Measurements from ENCODE around the gene ZAP70. TPM values are rescaled to one million over a fixed set of nuclear protein-coding genes. Genes with fewer than 3 reads are reported as not detected.
A peak's percentile ranks its signal among the peaks of the same experiment; 100 is the strongest.

Gene ZAP70
- total RNA-seq, 1 experiment from 2014 or later: not detected

DNA sequence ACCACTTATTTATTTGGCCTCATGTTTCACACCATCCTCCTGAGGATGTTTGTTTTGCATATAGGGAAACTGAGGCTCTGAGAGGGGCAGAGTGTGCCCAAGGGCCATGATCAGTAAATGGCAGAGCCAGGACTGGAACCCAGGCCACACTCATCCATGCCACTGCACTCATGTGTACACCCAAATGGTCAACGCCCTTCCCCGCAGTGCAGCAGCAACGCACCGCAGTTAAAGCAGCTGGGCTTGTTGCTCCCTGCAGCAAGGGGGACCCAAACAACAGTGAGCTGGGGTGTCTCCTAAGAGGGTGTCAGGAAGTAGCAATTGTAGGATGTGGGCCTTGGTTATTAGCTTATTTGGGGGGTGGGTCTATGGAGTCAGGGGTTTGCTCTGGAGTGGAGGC is 36.6 kb downstream of the ZAP70 start:
- Histone ChIP-seq H3K36me3 (peaks cover 5% of the 10 kb centered on the region; the same call in 1 of the 2 replicates), H3K27me3 (replicated peaks) (no peaks in the 10 kb centered on the region), H3K9me3 (replicated peaks) (no peaks in the 10 kb centered on the region), H3K27ac (no peak overlapping the region), H3K4me1 (replicated peaks) (no peaks in the 10 kb centered on the region), H3K4me3 (no peak overlapping the region)
- DNase-seq (ENCODE audit: low read depth in 1 of 2, low spot score in 2 of 2): no peak

DNA sequence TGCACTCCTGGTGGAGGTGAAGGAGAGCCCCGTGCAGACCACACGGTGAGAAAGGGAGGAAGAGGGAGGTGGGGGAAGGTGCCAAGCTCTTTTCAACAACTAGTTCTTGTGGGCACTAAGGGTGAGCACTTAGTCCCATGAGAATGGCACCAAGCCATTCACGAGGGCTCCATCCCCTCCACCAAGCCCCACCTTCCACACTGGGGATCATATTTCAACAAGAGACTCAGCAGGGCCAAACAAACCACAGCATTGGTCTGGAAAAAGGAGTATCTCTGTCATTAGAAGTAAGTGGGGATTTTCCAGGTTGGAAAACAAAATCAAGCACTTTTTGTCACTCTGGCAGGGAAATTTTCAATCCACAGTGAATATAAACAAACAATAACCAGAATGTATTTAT is 38.4 kb downstream of the ZAP70 start:
- Histone ChIP-seq H3K27ac (no peak overlapping the region), H3K9me3 (replicated peaks) (no peaks in the 10 kb centered on the region), H3K36me3 (peaks cover 19% of the 10 kb centered on the region), H3K4me1 (replicated peaks) (no peaks in the 10 kb centered on the region), H3K4me3 (no peak overlapping the region), H3K27me3 (replicated peaks) (no peaks in the 10 kb centered on the region)
- DNase-seq (ENCODE audit: low read depth in 1 of 2, low spot score in 2 of 2): no peak

DNA sequence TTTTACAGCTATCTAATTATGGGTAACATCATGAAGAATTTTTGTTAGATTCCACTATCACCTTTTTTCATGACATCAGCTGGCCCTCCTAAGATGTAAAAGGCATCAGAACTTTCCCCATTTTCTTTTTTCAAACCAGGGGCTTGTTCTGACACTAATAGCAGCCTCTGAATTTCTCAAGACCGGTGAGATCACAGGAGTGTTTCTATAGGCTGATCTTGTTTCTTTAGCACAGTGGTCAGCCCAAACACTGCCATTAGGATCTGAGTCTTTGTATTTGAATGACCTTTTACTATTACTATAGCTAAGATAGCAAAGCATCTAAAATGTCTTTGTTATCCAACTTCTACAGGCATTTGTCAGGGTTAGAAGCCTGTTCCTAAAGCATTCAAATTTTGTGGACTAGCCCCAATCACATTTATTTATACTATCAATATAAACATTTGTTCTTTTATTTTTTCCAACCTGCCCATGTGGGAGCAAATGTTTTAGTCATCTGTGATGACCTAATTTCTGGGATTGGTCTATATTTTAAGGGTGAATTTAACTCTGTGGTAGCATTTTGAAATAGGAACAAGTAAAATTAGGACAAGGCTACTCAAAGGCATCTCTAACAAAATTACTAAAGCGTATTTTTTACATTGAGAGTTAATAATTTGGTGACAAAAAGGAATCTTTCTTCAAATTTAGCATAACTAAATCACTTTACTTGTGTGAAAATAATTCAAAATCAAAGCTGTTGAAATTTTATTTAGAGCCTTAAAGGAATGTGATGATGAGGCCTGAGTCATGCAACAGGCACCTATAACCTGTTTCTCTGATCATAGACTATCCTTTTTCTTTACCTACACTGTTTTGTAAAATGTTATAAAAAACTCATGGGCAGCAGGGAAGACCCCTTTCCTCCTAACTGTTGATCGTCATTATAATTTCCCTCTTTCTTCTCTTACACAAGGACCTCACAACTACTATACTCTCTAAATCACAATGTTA is 39.3 kb downstream of the ZAP70 start:
- Histone ChIP-seq H3K4me1 (replicated peaks) (no peaks in the 10 kb centered on the region), H3K36me3 (peaks cover 27% of the 10 kb centered on the region), H3K9me3 (replicated peaks) (no peaks in the 10 kb centered on the region), H3K4me3 (no peak overlapping the region), H3K27ac (no peak overlapping the region), H3K27me3 (replicated peaks) (no peaks in the 10 kb centered on the region)
- no peak for DNase-seq (ENCODE audit: low read depth in 1 of 2, low spot score in 2 of 2)

DNA sequence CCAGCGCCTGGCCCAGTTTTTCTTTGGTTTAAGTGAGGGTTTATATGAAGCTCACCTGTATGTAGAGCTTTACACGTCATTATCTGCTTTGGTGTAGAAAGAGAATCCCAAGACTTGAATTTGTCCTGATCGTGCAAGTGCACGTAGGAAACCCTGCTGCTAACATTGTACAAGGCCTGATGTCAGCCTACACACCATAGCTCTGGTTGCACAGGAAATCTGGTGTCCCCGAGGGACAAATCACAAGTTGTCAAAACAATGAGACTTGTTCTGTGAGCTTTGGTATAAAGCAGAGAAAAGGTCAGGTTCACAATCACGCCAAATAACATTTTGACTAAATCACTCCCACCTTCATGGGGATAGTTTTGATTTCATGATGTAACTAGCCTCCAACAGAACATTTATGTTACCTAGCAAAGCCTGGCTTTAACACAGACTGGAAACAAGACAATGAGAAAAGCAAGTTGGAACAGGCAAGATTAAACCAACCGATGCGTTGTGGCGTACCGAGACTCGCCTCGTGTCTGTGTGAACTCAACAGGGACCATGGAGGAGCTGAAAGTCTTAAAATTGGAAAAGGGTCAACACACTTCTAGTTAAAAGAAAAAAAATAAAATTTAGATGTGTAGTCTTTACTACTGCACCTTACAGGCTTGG is 41.4 kb downstream of the ZAP70 start:
- no peaks in the 10 kb centered on the region for H3K27me3 ChIP-seq (replicated peaks)
- peaks cover 41% of the 10 kb centered on the region for H3K36me3 ChIP-seq
- no peak for DNase-seq (ENCODE audit: low read depth in 1 of 2, low spot score in 2 of 2)
- no peaks in the 10 kb centered on the region for H3K9me3 ChIP-seq (replicated peaks)
- H3K4me1 ChIP-seq (replicated peaks): no peaks in the 10 kb centered on the region
- no peak overlapping the region for H3K27ac ChIP-seq
- H3K4me3 ChIP-seq: no peak overlapping the region

DNA sequence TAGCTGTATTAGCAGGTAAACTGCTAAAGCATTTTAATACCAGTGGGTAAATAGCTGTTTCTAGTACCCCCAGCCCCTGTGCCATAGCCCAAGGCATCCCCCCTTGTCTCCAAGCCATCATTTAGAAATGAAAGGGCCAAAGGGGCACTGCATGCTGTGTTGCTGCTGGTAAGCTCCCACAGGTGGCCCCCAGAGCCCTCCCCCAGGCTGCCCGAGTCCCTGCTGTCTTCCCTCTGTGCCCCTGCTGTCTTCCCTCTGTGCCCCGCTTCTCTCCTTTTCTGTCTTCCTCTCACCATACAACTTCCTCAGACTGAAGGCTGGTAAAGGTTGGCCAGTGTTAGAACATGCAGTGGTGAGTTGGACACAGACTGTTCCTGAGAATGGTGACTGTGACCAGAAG is 42.1 kb downstream of the ZAP70 start:
- H3K27me3 ChIP-seq (replicated peaks): no peaks in the 10 kb centered on the region
- no peak overlapping the region for H3K27ac ChIP-seq

DNA sequence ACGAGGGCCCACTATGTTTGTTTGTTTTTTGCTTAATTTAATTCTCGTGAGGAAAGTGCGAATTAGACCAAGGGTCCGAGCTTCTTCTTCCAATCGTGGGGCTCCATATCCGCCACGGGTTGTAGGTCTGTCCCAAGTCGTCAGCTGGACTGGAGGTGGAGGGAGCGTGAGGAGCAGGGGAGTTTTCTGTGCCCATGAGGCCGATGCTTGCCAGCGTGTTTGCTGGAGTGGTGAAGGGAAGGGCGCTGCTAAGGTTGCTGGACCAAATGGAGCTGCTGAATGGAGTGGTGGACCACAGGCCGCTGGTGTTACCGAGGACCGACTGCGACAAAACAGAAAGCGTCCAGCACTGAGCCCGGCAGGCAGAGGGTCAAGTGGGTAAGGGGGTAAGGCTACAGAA is 43.7 kb downstream of the ZAP70 start:
- no peak overlapping the region for H3K27ac ChIP-seq
- DNase-seq (ENCODE audit: low read depth in 1 of 2, low spot score in 2 of 2): no peak
- no peak overlapping the region for H3K4me3 ChIP-seq
- no peaks in the 10 kb centered on the region for H3K4me1 ChIP-seq (replicated peaks)
- no peaks in the 10 kb centered on the region for H3K9me3 ChIP-seq (replicated peaks)
- H3K27me3 ChIP-seq (replicated peaks): no peaks in the 10 kb centered on the region
- H3K36me3 ChIP-seq: peaks cover 51% of the 10 kb centered on the region

More for the DNA sequence above, 42.1 kb downstream of the ZAP70 start:
- no peak for DNase-seq (ENCODE audit: low read depth in 1 of 2, low spot score in 2 of 2)
- Histone ChIP-seq H3K9me3 (replicated peaks) (no peaks in the 10 kb centered on the region), H3K4me1 (replicated peaks) (no peaks in the 10 kb centered on the region), H3K4me3 (no peak overlapping the region), H3K36me3 (peaks cover 45% of the 10 kb centered on the region)

DNA sequence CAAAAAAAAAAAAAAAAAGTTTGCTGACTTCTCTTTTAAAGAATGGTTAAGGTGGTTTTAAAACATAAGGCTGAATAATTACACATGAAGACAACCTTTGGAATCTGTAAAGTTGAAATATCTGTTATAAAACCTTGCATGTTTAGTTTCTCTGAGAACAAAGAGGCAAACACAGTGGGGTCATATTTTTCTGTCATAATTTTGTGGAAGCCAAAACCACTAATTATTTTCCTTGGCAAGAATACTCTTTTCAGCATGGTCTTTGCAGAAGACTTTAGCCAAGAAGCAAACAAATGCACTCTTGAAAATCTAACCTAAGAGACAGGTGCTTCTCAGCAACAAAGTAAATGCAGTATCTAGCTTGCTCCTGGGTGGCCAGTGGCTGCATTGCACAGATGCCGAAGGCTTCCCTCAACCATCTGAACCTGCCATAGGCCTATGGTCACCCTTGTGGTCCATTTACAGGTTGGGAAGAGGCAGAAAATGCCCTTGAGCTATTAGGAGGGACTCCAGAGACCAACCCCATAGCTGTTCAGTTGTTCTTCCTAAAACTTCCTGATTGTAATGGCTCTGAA is 44.8 kb downstream of the ZAP70 start:
- Histone ChIP-seq H3K4me1 (replicated peaks) (no peaks in the 10 kb centered on the region), H3K27ac (no peak overlapping the region), H3K4me3 (no peak overlapping the region), H3K9me3 (replicated peaks) (no peaks in the 10 kb centered on the region), H3K36me3 (peaks cover 55% of the 10 kb centered on the region), H3K27me3 (replicated peaks) (no peaks in the 10 kb centered on the region)
- no peak for DNase-seq (ENCODE audit: low read depth in 1 of 2, low spot score in 2 of 2)

DNA sequence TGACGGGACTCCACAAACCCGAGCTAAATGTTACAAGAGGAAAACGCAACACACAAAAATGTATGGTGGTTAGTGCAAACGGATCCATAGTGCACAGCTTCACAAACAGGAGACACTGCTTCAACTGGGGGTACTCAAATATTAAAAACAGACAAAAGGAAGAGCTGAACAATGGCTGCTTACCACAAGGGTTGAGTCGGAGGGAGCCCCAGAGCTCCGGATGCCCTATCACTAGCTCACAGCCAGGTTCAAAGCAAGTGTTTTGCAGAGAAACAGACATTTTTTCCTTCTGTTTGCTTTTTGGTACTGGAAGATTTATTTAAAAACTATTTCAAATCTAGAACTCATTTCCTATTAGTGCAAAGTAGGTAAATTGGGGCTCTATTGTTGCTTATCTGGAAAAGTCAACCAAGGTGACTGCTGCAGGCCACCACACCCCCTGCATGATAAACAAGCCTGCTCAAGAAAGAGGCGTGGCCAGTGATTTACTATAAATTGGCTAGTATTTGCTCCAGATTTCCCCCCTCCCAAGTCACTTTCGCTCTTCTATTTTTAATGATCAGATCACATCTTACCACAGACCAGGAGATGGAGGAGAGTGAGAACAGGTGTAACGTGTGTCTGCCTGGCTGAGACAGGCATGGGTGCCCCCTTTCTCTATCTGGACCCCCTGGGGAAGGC is 46.5 kb downstream of the ZAP70 start:
- no peak overlapping the region for H3K27ac ChIP-seq
- no peaks in the 10 kb centered on the region for H3K4me1 ChIP-seq (replicated peaks)
- H3K4me3 ChIP-seq: no peak overlapping the region
- DNase-seq (ENCODE audit: low read depth in 1 of 2, low spot score in 2 of 2): no peak
- peaks cover 60% of the 10 kb centered on the region for H3K36me3 ChIP-seq
- H3K9me3 ChIP-seq (replicated peaks): no peaks in the 10 kb centered on the region
- no peaks in the 10 kb centered on the region for H3K27me3 ChIP-seq (replicated peaks)

DNA sequence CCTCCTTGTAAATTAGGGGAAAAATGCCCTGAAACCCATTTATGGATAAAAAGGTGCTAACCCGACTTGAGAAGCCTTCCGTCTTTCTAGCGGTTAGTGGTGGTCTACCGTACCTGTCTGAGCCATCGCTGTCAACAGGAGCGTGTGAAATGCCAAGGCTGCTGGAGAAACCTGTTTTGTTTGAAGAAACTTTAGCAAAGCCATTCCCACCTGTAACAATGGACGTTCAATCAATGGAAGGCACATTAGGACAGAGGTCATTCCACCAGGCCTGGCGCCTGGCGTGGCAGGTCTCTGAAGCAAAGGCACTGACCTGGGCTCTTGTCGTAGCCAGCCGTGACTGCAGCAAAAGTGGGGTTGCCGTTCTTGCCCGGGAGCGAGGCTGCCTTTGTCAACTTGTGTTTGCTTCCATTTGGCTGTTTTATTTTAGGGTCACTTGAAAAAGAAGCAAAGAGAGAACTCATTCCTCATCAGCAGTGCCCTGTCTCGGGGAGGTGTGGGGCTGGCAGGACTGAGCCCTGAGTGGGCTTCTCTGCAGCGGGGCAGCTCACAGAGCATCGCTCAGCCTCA is 47.2 kb downstream of the ZAP70 start:
- no peaks in the 10 kb centered on the region for H3K27me3 ChIP-seq (replicated peaks)
- H3K4me1 ChIP-seq (replicated peaks): no peaks in the 10 kb centered on the region
- no peaks in the 10 kb centered on the region for H3K9me3 ChIP-seq (replicated peaks)
- H3K4me3 ChIP-seq: no peak overlapping the region
- peak in 1 of 2 experiments; percentile 19 for DNase-seq (ENCODE audit: low read depth in 1 of 2, low spot score in 2 of 2)
- no peak overlapping the region for H3K27ac ChIP-seq
- peaks cover 65% of the 10 kb centered on the region for H3K36me3 ChIP-seq

DNA sequence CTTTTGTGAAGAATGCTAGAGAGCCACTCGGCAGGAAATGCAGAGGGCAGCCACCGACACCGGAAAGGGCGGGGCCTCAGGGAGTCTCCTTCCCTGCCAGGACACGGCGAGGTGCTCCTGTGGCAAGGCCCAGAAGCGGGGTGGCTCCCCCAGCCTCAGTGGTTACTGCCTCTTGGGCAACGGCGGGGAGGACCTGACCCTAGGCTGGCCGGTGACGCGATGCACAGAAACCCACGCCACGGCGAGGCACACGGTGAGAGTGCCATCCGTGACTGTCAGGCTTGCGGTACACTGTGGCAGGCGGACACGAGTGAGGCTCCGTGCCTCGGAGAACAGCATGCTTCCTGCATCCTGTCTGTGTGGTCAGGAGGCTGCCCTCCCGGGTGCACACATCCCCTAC is 47.8 kb downstream of the ZAP70 start:
- peaks cover 63% of the 10 kb centered on the region for H3K36me3 ChIP-seq

DNA sequence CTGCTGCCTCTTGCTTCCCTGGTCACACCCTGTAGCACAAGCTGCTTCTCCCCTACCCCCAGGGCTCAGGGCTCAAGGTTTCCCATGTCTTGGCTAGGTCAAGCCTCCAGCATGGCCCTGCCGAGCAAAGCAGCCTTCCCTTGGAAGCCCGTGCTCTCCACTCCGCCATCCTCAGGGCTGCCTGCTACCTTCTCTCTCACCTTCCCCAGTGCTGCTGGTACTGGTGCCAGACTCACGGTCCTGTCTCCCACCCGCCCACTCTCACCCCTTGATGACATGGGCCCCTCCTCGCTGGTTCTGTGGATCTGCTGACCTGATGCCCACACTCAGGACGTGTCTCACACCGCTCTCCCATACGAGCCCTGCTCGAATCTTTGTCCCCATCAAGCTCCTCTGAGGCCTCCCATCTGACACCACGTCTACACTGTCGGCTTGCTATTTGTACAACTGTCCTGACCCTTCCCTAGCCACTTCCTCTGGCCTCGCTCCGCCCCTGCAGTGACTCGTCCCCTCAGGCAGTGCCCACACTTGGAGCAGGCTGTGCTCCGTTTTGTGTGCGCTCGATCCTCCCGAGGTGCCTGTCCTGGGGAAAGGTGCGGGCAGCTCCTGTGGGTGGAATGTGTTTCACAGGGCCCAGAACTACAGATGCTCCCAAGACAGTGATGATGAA is 49.9 kb downstream of the ZAP70 start:
- no peak for DNase-seq (ENCODE audit: low read depth in 1 of 2, low spot score in 2 of 2)
- H3K36me3 ChIP-seq: peaks cover 50% of the 10 kb centered on the region
- no peaks in the 10 kb centered on the region for H3K4me1 ChIP-seq (replicated peaks)
- H3K9me3 ChIP-seq (replicated peaks): no peaks in the 10 kb centered on the region
- no peaks in the 10 kb centered on the region for H3K27me3 ChIP-seq (replicated peaks)
- H3K4me3 ChIP-seq: no peak overlapping the region
- H3K27ac ChIP-seq: no peak overlapping the region

More for the DNA sequence above, 47.8 kb downstream of the ZAP70 start:
- no peaks in the 10 kb centered on the region for H3K27me3 ChIP-seq (replicated peaks)
- DNase-seq (ENCODE audit: low read depth in 1 of 2, low spot score in 2 of 2): peak in 1 of 2 experiments; percentile 44
- no peaks in the 10 kb centered on the region for H3K9me3 ChIP-seq (replicated peaks)
- no peaks in the 10 kb centered on the region for H3K4me1 ChIP-seq (replicated peaks)
- H3K4me3 ChIP-seq: no peak overlapping the region
- H3K27ac ChIP-seq: no peak overlapping the region

DNA sequence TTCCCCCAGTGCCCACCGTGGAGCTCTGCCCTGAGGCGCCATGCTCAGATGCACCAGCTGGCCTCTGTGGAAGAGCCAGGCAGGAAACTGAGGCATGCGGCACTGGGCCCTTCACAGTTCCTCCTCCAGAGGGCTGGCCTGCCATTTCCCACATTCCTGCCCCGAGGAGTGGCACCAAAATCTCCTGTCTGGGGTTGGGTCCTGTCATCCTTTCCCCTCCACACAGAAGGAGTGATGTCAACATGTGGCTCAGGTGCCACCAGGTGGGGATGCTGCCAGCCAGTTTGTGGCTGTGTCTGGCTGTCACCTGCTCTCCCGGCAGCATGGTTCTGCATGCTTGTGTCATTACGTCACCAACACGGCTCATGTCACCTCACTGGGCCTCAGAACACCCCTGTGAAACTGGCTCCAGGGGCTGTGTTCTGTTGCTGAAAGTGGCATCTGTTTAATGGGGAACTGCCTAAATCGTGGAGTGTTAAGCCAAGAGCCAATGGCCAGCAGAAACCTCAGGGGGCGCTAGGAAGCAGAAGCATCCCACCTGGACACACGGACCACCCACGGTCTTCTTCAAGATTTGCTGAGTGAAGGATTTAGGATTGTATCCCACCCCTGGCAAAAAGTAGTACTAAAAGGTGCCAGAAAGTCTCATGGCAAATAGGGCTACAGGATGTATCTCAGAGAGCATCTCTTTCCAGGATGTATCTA is 51.3 kb downstream of the ZAP70 start:
- Histone ChIP-seq H3K4me3 (no peak overlapping the region), H3K36me3 (peaks cover 39% of the 10 kb centered on the region), H3K4me1 (replicated peaks) (no peaks in the 10 kb centered on the region), H3K27me3 (replicated peaks) (no peaks in the 10 kb centered on the region), H3K9me3 (replicated peaks) (no peaks in the 10 kb centered on the region), H3K27ac (no peak overlapping the region)
- DNase-seq (ENCODE audit: low read depth in 1 of 2, low spot score in 2 of 2): no peak

All from SJSA1 (cell line).